Activated T-cell treated with anti-CD3 and anti-CD28 coated beads for 24 hours (primary cell): Measurements from ENCODE around the gene TIMP3.

Experiments
- DNase-seq: peaks from one replicate; pipeline ENCODE4 v3.0.0-alpha.2; 2020; ENCODE audit warnings: low read depth

The TIMP3 gene

DNA sequence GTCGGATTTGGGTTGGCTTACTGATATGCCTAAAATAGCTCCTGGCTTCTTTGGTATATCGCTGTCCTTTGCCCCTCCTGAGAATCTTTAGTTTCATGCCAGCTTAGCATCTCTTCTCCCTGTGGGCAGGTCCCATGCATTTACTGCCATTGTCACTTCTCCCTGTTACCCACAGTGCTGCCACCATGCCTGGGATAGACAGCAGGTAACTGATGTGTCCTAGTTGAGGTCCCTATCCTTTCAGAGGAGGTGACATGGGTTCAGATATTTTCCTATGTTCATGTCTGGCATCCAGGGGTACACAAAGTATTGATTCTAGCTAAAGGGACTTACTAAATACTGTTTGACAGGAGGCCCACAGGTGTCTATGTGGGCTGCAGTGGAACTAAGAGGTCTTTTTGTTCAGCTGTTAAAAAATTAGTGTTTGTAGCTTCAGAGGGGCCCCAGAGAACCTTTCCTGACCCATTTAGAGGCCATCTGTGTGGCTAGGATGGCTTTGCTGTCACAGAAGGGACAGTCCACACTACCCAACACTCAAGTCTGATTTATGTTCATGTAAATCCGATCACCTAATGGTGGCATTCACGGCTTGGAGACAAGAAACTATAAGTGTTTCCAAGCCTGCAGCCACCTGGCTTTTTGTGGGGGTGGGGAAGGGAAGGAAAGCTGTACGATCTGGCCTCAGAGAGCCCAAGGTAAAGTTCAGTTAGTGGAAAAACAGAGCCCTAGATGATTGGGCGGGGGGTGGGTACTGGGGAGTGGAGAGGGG, 8.5 kb downstream of the TIMP3 start:
- no peak for DNase-seq

DNA sequence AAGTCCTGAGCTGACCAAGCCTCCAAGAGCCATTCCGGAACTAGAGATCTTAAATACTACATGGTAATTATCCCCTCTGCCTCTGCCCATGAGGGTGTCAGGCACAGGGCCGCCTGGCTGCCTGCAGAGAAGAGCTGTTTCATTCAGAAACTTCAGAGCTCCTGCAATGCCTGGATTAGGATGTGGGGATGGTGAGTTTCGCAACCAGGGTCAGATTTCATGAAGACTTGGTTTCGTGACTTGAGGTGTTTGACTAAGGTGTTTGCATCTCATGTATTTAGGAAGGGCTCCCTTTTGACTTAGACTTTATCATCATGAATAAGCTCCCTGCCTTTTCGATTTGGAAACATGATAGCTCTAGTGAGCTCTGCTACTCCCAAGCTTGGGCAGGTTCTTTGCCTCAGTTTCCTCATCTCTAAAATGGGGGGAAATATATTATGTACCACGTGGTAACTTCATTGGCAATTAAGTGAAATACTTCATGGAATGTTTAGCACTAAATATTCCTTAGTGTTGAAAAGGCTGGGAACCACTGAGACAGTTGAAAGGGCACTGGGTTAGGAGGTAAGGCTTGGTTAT, 9.1 kb downstream of the TIMP3 start:
- no peak for DNase-seq

DNA sequence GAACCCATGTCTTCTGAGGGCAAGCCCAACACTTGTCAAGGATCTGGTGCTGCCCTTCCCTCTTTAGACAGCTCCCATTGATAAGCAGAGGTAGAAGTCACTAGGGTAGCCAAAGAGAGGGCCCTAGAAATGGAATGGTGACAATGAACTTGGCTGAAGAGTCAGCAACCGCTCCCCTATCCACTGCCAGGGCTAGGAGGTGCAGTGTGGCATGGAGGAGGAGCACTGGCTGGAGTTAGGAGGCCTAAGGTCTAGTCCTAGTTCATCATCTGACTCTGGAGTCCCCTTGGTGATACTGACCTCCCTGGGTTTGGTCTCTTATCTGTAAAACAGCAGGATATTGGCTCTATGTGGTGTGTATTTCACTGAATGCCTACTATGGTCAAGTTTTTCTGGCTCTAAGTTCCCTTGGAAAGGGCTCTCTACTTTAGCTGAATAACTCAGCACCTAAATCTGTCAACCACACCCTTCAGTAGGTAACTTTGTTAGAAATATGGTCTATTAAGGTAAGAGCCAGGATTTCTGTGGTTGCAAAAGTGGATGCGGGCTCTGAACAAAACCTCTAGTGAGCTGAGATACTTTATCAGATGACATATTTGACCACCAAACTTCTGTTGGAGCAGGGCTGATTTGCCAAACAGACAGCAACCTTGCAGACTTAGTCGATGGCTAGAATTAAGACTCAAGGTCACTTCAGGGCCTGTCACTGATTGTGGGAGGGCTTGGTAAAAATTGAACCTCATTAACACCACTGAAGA, 10.5 kb downstream of the TIMP3 start:
- no peak for DNase-seq

DNA sequence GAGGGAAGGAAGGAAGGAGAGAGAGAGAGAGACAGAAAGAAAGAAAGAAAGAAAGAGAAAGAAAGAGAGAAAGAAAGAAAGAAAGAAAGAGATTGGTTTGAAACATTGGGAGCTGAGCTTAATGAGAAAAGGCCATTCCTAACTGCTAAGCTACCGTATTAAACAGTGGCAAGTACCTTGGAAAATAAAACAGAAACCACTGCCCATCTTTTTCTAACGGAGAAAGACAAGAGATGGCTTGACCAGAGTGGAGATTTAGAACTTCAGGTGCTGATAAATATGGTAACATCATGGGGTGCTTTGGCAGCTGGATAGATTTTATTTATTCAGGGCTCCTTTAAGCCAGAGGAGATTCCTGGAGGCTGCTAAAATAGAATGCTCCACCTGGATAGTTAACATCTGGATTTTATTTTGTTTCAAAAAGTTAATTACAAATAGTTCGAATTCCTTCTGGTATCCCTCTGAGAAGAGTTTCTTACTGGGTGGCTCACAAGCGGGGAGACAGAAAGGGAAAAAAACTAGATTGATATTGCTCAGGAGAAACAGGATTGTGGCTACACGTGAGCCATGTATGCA, 12.9 kb downstream of the TIMP3 start:
- DNase-seq = no peak

DNA sequence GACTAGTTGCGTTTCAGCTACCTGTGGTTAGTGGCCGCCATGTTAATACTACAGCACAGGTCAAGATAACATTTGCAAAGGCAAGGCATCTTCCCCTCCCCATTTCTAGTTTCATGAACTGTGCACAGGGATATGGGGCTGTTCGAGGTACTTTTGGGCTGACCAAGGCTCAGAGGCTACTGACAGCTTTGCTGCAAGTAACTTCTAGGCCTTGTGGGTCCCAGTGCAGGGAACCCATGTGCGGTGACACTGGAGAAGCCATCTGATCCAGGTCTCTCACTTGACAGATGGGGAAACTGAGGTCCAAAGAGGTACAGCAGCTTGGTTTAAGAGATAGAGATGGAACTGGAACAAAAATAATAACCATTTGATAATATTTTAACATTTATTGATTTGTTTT, 13.6 kb downstream of the TIMP3 start:
- no peak for DNase-seq

DNA sequence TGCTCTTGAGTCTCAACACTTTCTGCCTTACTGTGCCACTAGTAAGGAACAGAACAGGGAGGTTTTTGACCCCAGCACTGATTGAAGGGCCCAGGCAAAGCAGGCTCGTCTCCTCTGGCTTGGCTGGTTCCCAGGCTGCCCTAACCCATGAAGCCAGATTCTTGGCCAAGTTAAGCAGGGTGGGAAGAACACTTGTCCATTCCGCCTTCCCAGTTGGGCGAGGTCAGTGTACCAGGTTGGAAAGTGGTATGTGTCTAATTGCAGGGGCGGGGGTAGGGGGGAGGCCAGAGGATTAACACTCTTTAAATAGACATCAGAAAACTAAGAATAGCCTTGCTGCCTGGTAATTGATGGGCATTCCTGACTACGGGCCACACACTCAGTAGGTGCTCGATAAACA, 14.4 kb downstream of the TIMP3 start:
- DNase-seq = no peak

DNA sequence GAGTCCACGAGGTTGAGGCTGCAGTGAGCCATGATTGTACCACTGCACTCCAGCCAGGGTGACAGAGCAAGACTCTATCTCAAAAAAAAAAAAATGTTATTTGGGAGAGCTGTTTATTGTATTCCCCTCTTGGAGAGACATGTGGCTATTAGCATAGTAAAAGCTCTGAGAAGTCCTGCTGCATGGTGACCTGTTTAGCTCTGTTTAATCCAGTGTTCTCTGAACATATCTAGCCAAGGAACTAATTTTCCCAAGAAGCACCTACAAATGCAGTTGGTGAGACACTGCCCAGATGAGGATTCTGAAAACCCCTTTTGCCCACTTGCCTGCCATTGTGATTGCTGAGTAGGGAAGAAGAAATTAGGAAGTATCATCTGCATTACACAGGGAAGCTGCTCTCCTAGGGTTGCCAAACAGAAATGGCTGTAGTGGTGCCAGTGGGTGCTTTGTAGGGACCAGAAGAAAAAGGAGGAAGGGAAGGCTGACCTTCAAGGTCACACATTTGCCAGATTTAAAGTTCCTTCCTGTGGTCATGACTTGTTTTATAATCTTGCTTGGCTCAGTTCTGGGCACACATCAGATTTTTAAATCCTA, 15.7 kb downstream of the TIMP3 start:
- no peak for DNase-seq

DNA sequence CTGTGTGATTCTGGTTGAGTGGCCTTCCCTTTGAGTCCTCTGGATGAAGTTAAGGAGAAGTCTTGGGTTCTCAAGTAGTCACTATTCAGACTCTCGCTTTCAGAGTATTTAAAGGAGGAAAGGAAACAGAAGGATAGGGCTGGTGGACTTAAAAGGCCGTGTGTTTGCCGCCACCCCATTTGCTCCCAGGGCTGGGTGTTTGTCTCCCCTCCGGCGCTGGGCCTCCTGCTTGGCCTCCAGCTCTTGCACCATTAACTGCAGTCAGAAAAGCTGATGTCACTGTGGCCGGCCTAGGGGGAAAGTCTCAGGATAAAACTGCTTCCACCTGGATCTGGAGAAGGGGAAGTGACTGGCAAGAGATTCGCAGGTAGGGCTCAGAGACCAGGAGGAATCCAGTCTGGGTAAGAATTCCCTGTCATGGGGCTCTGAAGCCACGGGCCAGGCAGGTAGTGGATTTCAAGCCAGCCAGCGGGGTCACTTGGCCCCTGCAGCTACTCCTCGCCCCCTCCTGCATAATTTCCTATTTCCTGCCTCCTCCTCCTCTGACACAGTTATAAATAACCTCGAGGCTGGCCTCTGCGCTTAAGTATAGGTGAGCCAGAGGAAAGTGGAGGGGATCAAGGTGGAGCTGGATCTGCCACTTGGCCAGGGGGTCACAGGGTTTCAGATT, 17.1 kb downstream of the TIMP3 start:
- no peak for DNase-seq

DNA sequence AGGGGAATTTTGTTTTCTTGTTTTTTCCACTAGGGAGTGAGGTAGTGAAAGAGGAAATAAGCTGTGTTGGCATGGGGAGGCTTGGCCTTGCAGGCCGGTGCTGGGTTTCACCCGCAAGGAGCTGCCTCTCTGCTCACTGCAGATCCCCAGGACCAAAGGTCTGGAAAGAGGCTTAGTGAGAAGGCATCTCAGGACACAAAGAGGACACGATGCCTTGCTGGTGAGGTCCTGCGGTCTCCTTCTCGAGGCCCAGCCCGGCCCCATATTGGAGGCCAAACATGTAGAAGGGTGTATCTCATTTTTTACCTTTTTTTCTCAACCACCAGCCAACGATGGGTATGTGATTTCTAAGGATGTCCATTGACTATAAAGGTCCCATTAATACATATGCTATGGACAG, 17.6 kb downstream of the TIMP3 start:
- no peak for DNase-seq

DNA sequence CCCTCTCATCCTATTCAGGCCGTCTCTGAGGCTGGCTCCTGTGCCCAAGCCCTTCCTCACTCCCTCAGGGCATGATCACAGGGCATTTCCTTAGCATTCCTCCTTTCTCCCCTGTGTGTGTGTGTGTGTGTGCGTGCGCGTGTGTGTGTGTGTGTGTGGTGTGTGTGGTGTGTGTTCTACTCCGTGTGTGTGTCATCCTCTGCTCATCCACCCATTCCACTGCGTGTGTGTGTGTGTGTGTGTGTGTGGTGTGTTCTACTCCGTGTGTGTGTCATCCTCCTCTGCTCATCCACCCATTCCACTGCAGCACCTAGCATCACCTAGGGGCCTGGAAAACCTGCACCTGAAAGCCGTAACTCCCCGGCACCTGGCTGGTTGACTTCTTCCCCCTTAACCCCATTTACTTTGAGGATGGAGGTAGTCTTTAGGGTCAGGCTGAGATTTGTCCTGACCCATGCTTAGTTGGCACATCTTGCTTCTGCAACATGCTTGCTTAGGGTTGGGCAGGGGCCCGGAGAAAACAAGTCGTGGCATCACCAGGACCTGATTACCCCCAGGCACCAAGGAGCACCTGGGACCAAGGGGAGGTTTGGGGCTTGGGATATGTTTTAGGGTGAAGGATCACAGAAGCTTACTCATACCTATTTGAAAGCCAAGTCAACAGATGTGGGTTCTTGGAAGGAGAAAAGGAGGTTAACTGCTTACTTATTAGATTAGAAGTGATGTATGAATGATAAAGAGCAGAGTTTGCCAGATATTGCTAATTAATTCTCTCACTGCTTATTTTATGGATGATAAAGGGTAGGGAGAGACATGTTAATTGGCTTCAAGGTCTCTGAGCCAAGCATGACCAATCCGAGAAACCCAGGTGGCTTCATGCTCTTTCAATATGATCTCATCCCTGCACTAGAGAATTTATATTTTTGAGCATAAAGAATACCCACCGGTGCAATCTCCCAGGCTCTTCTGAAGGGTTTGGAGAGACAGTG, 18.9 kb downstream of the TIMP3 start:
- no peak for DNase-seq

DNA sequence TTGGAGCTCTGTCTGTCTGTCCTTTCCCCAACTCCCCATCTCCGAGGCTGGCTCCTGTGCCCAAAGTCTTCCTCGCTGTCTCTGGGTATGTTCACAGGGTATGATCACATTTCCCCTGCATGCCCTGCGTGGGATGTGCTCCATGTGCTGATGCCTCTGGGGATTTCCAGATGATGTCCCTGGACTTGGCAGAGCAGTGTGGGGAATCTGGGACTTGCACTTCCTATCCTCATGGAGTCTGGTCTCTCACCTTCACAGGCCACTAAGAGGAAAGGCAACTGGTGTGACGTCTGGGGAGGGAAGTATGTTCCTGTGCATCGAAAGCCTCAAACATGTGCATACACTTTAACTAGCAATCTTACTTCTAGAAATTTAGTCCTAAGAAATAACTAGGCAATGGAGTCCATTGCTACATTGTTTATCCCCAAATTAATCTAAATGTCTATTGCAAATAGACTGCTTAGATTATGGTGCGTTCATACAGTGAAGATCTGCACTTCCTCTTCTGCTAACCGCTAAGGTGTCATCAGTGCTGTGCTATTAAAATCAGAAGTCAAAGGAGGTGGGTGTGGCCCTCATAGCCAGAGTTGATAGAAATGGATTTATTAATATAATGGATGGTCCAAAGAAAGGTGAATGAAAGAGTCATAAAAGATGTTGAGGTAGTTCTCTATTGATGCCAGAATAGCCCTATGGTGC, 20.8 kb downstream of the TIMP3 start:
- no peak for DNase-seq

DNA sequence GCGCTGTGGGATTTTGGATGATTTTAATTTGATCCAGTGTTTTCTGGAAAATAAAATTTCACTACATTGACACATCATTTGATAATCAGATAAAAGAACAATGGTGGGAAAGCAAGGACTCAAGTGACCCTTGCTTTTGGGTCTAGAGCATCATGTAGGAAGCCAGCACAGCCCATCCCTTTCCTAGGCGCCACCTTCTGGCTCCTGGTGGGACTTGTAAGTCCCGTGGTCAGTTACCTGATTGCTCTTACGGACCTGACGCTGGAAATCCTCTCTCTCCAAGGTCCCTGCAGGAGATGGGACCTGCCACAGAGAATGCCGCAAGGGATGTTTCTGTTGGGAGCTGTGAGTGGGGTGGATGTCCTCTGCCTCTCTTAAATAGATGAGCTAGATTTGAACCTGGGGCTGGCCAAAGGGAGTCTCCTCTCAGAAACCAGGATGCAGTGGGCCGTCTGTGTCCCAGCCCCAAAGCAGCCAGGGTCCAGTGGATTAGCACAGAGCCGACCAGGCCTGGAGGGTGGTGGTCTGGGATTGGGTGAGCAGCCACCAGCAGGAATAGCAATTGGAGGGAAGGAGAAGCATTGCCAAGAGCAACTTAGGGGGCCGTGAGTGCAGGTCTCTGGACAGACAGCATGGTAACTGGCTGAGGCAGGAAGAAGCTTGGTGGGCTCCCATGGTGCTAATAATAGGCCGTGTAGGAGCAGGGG, 21.7 kb downstream of the TIMP3 start:
- no peak for DNase-seq

DNA sequence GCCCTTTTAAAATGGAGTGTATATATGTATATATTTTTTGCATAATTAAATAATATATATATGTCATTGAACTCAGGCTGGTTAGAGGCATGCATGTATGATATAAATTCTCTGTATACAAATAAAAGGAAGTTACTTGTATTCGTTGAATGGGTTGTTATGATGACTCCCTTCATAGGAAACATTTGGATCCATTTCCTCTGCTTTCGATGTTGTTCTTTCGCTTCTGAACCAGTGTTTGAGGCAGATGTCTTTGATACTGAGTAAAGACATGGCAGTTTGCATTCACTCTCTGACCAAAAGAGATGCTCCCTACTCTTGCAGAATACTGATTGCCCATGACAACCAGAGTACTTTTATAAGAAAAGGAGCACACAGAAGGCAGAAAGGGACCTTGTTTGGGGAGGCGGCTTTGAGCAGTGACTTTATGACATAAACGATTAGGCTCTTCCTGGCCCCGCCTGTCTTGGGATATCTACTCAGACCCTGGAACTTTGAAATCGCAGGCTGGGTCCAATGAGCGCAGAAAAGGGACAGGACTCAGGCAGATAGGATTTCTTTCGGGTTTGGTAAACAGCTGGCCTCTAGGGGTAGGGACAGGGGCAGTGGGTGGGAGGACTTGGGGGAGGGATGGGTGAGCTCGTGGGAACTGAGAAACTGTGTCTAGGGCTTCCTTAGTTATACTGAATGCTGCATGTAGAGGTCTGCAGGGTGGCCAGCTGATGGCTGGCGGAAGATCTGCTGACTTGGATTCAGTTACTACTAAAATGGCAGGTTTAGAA, 23.2 kb downstream of the TIMP3 start:
- DNase-seq = no peak

DNA sequence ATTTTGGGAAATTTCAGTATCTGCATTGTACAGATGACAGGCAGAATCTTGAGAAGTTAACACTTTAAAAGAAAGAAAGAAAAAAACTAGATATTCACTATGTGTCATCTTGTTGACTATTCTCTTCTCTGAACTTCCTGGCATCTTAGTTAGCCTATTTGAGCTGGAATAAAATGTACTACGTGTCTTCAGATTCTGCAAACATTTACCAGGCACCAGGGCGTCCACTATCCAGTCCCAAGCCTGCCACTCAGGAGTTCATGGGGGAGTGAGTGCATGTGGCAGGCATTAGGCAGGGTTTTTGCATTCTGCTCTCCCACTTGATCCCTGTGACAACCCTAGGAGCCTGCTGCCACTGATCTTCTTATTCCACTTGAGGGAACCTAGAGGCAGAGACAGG, 25.0 kb downstream of the TIMP3 start:
- no peak for DNase-seq

DNA sequence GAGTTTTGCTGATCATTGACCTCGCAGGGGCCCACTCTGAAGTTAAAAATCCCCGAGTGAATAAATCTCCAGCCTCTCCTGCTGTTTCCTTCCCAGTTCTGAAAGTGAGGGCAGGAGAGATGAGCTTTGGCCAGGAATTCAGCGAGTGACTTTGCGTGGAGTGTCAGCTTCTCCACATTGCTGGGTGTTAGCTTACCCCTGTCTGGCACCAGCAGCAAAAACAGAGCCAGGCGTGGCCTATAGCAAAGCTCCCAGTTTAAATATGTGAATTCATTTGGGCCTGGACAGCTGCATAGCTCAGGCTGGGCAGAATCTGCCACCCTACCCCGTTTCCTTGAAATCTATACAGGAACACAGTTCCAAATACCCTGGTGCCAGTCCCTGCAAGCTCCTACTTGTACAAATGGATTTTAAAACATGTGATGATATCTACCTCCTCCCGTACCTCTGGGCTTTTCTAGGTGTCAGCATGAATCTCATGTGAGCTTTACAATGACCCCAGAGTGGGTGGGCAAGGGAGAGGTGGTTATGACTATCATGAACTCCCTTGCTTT, 25.6 kb downstream of the TIMP3 start:
- DNase-seq = no peak

DNA sequence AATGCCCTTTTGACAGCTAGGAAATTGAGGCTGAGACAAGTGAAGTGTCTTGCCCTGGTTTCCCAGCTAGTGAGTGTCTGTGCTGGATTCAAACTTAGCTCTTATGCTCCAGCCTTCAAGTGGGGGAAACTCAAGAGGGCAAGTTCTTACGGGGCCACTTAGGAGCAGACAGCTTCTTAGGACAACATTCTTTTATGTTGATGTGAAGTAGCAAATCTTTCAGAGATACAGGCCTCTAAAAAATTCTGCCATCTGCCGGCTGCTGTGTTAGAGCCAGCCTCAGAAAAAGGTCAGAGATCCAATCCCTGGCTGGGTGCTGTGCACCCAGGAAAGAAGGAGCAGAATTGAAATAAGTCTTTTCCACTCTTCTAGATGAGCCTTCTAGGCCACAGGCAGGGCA, 26.6 kb downstream of the TIMP3 start:
- DNase-seq = no peak

DNA sequence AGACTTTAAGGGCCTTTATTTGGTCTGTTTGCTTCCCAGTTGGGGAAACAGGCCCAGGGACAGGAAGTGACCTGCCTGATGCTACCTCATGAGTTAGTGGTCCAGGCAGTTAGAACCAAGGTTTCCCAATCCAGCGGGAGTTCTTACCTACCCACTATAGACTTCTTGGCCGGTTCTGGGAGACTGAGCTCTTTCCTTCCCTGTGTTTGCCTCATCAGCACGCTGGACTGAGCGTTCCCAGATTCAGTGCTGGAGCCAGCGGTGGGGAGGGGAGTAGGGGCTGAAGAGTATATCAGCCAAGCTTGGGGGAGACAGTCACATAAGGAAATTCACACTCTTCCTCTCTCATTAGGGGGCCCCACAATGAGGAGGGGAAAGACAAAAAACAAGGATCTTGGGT, 27.1 kb downstream of the TIMP3 start:
- no peak for DNase-seq

DNA sequence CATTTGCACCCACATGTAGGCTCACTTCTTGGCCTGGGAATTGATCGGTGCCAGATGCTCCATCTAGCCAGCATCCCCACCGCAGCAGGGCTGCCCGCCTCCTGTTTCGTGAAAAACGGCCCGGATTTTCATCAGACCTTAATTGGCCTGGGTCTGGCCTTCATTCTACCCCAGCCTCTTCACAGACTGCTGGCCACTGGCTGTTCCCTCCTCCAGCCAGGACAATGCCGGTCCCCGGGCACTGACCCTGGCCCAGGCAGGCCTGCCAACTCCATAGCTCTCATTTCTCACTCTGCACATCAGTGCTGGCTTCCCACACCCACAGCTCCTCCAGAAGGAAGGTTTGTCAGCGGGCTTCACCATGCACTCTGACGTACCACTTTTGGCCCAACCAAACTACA, 27.9 kb downstream of the TIMP3 start:
- no peak for DNase-seq
